Measurements from ENCODE around the gene CD300E. TPM values are rescaled to one million over a fixed set of nuclear protein-coding genes. Genes with fewer than 3 reads are reported as not detected.
"Not testable (repeated sequence)": the region's sequence is repeated elsewhere in the genome, so short reads cannot be mapped to it uniquely, and the experiment has no call there.

The CD300E gene
- total RNA-seq, 1 donor from 2014 or later, result 0.12 TPM

GRCh38 chr17:74633326-74633725 lies 9.8 kb upstream of the CD300E start:
- ATAC-seq, result peak; percentile 65

- ATAC-seq, result no peak
These were observed 9.1 kb upstream of the CD300E start for GRCh38 chr17:74632617-74633016.

- ATAC-seq, result no peak
These were observed 8.2 kb upstream of the CD300E start for GRCh38 chr17:74631468-74632450.

GRCh38 chr17:74630251-74630650 lies 6.7 kb upstream of the CD300E start:
- not testable (repeated sequence) for ATAC-seq

GRCh38 chr17:74625661-74626060 lies 2.1 kb upstream of the CD300E start:
- ATAC-seq, result no peak

- ATAC-seq, result no peak
These were observed 593 bp upstream of the CD300E start for GRCh38 chr17:74624131-74624530.

GRCh38 chr17:74619077-74619673 lies 4.4 kb downstream of the CD300E start:
- no peak for ATAC-seq

- no peak for ATAC-seq
These were observed 5.1 kb downstream of the CD300E start for GRCh38 chr17:74618451-74618850.

- ATAC-seq, result no peak
These were observed 6.8 kb downstream of the CD300E start for GRCh38 chr17:74616696-74617095.

- no peak for ATAC-seq
These were observed 11.5 kb downstream of the CD300E start for GRCh38 chr17:74612046-74612445.

GRCh38 chr17:74610108-74610507 lies 13.4 kb downstream of the CD300E start:
- no peak for ATAC-seq

GRCh38 chr17:74608511-74608910 lies 15.0 kb downstream of the CD300E start:
- no peak for ATAC-seq

GRCh38 chr17:74607221-74607620 lies 16.3 kb downstream of the CD300E start:
- no peak for ATAC-seq

- ATAC-seq, result no peak
These were observed 17.5 kb downstream of the CD300E start for GRCh38 chr17:74606050-74606449.

- peak; percentile 81 for ATAC-seq
These were observed 18.2 kb downstream of the CD300E start for GRCh38 chr17:74605361-74605760.

GRCh38 chr17:74604761-74605160 lies 18.8 kb downstream of the CD300E start:
- ATAC-seq, result peak; percentile 91

- ATAC-seq, result no peak
These were observed 19.3 kb downstream of the CD300E start for GRCh38 chr17:74604200-74604599.

GRCh38 chr17:74603746-74604145 lies 19.8 kb downstream of the CD300E start:
- ATAC-seq, result no peak

- ATAC-seq, result no peak
These were observed 20.4 kb downstream of the CD300E start for GRCh38 chr17:74603037-74603635.

- peak; percentile 15 for ATAC-seq
These were observed 21.5 kb downstream of the CD300E start for GRCh38 chr17:74601944-74602572.

- ATAC-seq, result no peak
These were observed 24.0 kb downstream of the CD300E start for GRCh38 chr17:74599448-74599939.

GRCh38 chr17:74599023-74599399 lies 24.5 kb downstream of the CD300E start:
- ATAC-seq, result no peak

Measured in esophagus mucosa (tissue), 1 donor.